ENCODE measurements around the gene MYO7A.

The MYO7A gene

GRCh38 chr11:77083566-77084245 lies 44.3 kb upstream of the MYO7A start:
- no peak for TF ChIP-seq CTCF (IDR thresholded peaks at IDR 0.05; ENCODE audit: insufficient read depth, missing control alignments)
- no peak for DNase-seq (ENCODE audit: insufficient read length, low spot score)
- FAIRE-seq, result no peak

- DNase-seq (ENCODE audit: insufficient read length, low spot score) (no peak), FAIRE-seq (no peak)
- no peak for TF ChIP-seq CTCF (IDR thresholded peaks at IDR 0.05; ENCODE audit: insufficient read depth, missing control alignments)
These were observed 43.4 kb upstream of the MYO7A start for GRCh38 chr11:77084581-77085191.

GRCh38 chr11:77085652-77086051 lies 42.4 kb upstream of the MYO7A start:
- TF ChIP-seq CTCF (IDR thresholded peaks at IDR 0.05; ENCODE audit: insufficient read depth, missing control alignments), result no peak
- FAIRE-seq (no peak), DNase-seq (ENCODE audit: insufficient read length, low spot score) (no peak)

- FAIRE-seq (no peak), DNase-seq (ENCODE audit: insufficient read length, low spot score) (no peak)
- no peak for TF ChIP-seq CTCF (IDR thresholded peaks at IDR 0.05; ENCODE audit: insufficient read depth, missing control alignments)
These were observed 41.2 kb upstream of the MYO7A start for GRCh38 chr11:77086521-77087472.

GRCh38 chr11:77087723-77088225 lies 40.3 kb upstream of the MYO7A start:
- DNase-seq (ENCODE audit: insufficient read length, low spot score) (no peak), FAIRE-seq (no peak)
- no peak for TF ChIP-seq CTCF (IDR thresholded peaks at IDR 0.05; ENCODE audit: insufficient read depth, missing control alignments)

GRCh38 chr11:77088236-77089003 lies 39.6 kb upstream of the MYO7A start:
- DNase-seq (ENCODE audit: insufficient read length, low spot score) (no peak), FAIRE-seq (no peak)
- no peak for TF ChIP-seq CTCF (IDR thresholded peaks at IDR 0.05; ENCODE audit: insufficient read depth, missing control alignments)

Data from D721Med (cell line).